WTC11 (cell line): ENCODE measurements around the gene PEX1. TPM values are rescaled to one million over a fixed set of nuclear protein-coding genes. Genes with fewer than 3 reads are reported as not detected.

Experiments
- ATAC-seq: fragments of 200-7000 bp; cut with Tn5 transposase; 2 replicates; pipeline ENCODE4 v1.10.0; 2021; ENCODE audit warnings: mild to moderate bottlenecking, moderate library complexity
- CTCF ChIA-PET: fragments of 300-600 bp; sonication (Branson Sonifier 250); formaldehyde crosslinking; loops from one replicate; lab custom pipeline; 2021; ENCODE audit warnings: antibody characterized with exemption; lab: Charles Lee
- POLR2A ChIA-PET: fragments of 350-600 bp; sonication (Branson Sonifier 250); formaldehyde crosslinking; loops from one replicate; lab custom pipeline; 2021; ENCODE audit warnings: antibody characterized with exemption; lab: Charles Lee
- DNase-seq: peaks from one replicate; pipeline ENCODE4 v3.0.0; 2021; ENCODE audit warnings: low spot score
- H3K27ac Mint-ChIP-seq: 2 replicates; pipeline ENCODE4 v1.8.0; 2021; ENCODE audit warnings: mixed read lengths
- H3K27me3 Mint-ChIP-seq: 2 replicates; pipeline ENCODE4 v1.8.0; 2021; ENCODE audit warnings: low read depth, mild to moderate bottlenecking, moderate library complexity, mixed read lengths
- H3K36me3 Mint-ChIP-seq: 2 replicates; pipeline ENCODE4 v1.8.0; 2021; ENCODE audit warnings: mixed read lengths
- H3K4me1 Mint-ChIP-seq: 2 replicates; pipeline ENCODE4 v1.8.0; 2022; ENCODE audit warnings: mixed read lengths
- H3K4me3 Mint-ChIP-seq: 2 replicates; pipeline ENCODE4 v1.8.0; 2021; ENCODE audit warnings: mild to moderate bottlenecking, moderate library complexity, mixed read lengths
- H3K9me3 Mint-ChIP-seq: 2 replicates; pipeline ENCODE4 v1.8.0; 2021; ENCODE audit warnings: mixed read lengths
- AR ChIP-seq: fragments of 250-450 bp; sonication (Bioruptor Pico); IDR thresholded peaks from 2 replicates; pipeline ENCODE4 v1.9.0; 2021; ENCODE audit warnings: mild to moderate bottlenecking
- CDX4 ChIP-seq: fragments of 250-450 bp; sonication (Bioruptor Pico); IDR thresholded peaks from 2 replicates; pipeline ENCODE4 v1.9.0; 2021; ENCODE audit warnings: moderate library complexity, mild to moderate bottlenecking, inconsistent platforms, borderline replicate concordance
- E2F5 ChIP-seq: sonication (generic); formaldehyde crosslinking; IDR thresholded peaks from 2 replicates; pipeline ENCODE4 v1.8.1; 2022; ENCODE audit warnings: mild to moderate bottlenecking, moderate library complexity, missing genetic modification reagents
- ESRRA ChIP-seq: sonication (generic); formaldehyde crosslinking; IDR thresholded peaks from 2 replicates; pipeline ENCODE4 v1.8.1; 2022; ENCODE audit warnings: mild to moderate bottlenecking, missing genetic modification reagents, borderline replicate concordance
- PRRX2 ChIP-seq: fragments of 250-450 bp; sonication (Bioruptor Pico); IDR thresholded peaks from 2 replicates; pipeline ENCODE4 v1.8.0; 2021; ENCODE audit warnings: mild to moderate bottlenecking
- RELA ChIP-seq: sonication (generic); formaldehyde crosslinking; IDR thresholded peaks from 2 replicates; pipeline ENCODE4 v1.8.1; 2022; ENCODE audit warnings: missing genetic modification reagents, mild to moderate bottlenecking, borderline replicate concordance
- SOX15 ChIP-seq: fragments of 250-450 bp; sonication (Bioruptor Pico); IDR thresholded peaks from 2 replicates; pipeline ENCODE4 v1.9.0; 2021; ENCODE audit warnings: mild to moderate bottlenecking
- SP1 ChIP-seq: sonication (generic); formaldehyde crosslinking; conservative IDR thresholded peaks from 2 replicates; pipeline ENCODE4 v1.8.1; 2022; ENCODE audit warnings: missing genetic modification reagents
- TCF7 ChIP-seq: sonication (generic); formaldehyde crosslinking; IDR thresholded peaks from 2 replicates; pipeline ENCODE4 v1.8.0; 2022; ENCODE audit warnings: mild to moderate bottlenecking, low read depth, missing genetic modification reagents, moderate library complexity
- TEAD1 ChIP-seq: sonication (generic); formaldehyde crosslinking; IDR thresholded peaks from 2 replicates; pipeline ENCODE4 v1.8.0; 2022; ENCODE audit warnings: mild to moderate bottlenecking, missing genetic modification reagents
- ZNF138 ChIP-seq: sonication (generic); formaldehyde crosslinking; conservative IDR thresholded peaks from 2 replicates; pipeline ENCODE4 v1.8.1; 2022; ENCODE audit warnings: mild to moderate bottlenecking, moderate library complexity, missing genetic modification reagents
- ZNF281 ChIP-seq: sonication (generic); formaldehyde crosslinking; IDR thresholded peaks from 2 replicates; pipeline ENCODE4 v1.8.0; 2023; ENCODE audit warnings: mild to moderate bottlenecking, missing genetic modification reagents
- total RNA-seq: library from RNA; stranded (reverse); gene quantifications from 3 replicates; pipeline ENCODE4 v1.2.3, GENCODE V29; 2021
- TF ChIP-seq, protein P1 (sequence below): sonication (generic); formaldehyde crosslinking; conservative IDR thresholded peaks from 2 replicates; pipeline ENCODE4 v1.8.1; 2022; ENCODE audit warnings: mild to moderate bottlenecking, missing genetic modification reagents
- TF ChIP-seq, protein P2 (sequence below): sonication (generic); formaldehyde crosslinking; IDR thresholded peaks from 2 replicates; pipeline ENCODE4 v1.8.1; 2022; ENCODE audit warnings: mild to moderate bottlenecking, missing genetic modification reagents, moderate library complexity, borderline replicate concordance

The PEX1 gene
- total RNA-seq, 1 experiment from 2014 or later: 24.9 TPM

GRCh38 chr7:92460510-92460909 is 67.8 kb downstream of the PEX1 start:
- TF ChIP-seq RELA: no peak
- no peak for TF ChIP-seq ZNF138 (CRISPR knock-in tag)
- no peak for TF ChIP-seq TCF7 (CRISPR knock-in tag)
- TF ChIP-seq E2F5 (CRISPR knock-in tag): no peak
- no peak for TF ChIP-seq CDX4 (CRISPR knock-in tag)
- no peak for TF ChIP-seq ESRRA (CRISPR knock-in tag)
- TF ChIP-seq, protein P1, sequence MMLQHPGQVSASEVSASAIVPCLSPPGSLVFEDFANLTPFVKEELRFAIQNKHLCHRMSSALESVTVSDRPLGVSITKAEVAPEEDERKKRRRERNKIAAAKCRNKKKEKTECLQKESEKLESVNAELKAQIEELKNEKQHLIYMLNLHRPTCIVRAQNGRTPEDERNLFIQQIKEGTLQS (CRISPR knock-in tag): no peak
- no peak for TF ChIP-seq TEAD1 (CRISPR knock-in tag)
- no peak for TF ChIP-seq PRRX2 (CRISPR knock-in tag)
- no peak for TF ChIP-seq SP1
- no peak for TF ChIP-seq AR (CRISPR knock-in tag)
- TF ChIP-seq, protein P2, sequence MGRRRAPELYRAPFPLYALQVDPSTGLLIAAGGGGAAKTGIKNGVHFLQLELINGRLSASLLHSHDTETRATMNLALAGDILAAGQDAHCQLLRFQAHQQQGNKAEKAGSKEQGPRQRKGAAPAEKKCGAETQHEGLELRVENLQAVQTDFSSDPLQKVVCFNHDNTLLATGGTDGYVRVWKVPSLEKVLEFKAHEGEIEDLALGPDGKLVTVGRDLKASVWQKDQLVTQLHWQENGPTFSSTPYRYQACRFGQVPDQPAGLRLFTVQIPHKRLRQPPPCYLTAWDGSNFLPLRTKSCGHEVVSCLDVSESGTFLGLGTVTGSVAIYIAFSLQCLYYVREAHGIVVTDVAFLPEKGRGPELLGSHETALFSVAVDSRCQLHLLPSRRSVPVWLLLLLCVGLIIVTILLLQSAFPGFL (CRISPR knock-in tag): no peak
- no peak for DNase-seq
- H3K27me3 Mint-ChIP-seq: no peaks in the 10 kb centered on the region
- POLR2A ChIA-PET: interaction anchor here (0.6 kb wide), 1 partner anchor 26 kb away, joined by 3 read pairs; no protein-coding TSS in a partner anchor
- H3K36me3 Mint-ChIP-seq: peaks cover 13% of the 10 kb centered on the region
- 0 out of 2 replicates have a peak overlapping the region, but pooled peaks have one; percentile 47 for H3K27ac Mint-ChIP-seq
- H3K9me3 Mint-ChIP-seq: no peaks in the 10 kb centered on the region
- H3K4me3 Mint-ChIP-seq: no peak overlapping the region
- 0 out of 2 replicates have a peak, but pooled peaks cover 3% of the 10 kb centered on the region for H3K4me1 Mint-ChIP-seq
- no peak for ATAC-seq
- CTCF ChIA-PET: interaction anchor here (0.7 to 2.7 kb wide), 13 partner anchors 13 to 580 kb away, joined by 3 to 42 read pairs (median 6); partner anchors contain the start of genes ANKIB1, CYP51A1, GATAD1 and KRIT1

GRCh38 chr7:92460109-92460508 is 68.2 kb downstream of the PEX1 start:
- Mint-ChIP-seq H3K36me3 (peaks cover 14% of the 10 kb centered on the region), H3K27me3 (no peaks in the 10 kb centered on the region), H3K27ac (peak overlapping the region; percentile 47; the same call in 1 of the 2 replicates), H3K4me1 (0 out of 2 replicates have a peak, but pooled peaks cover 3% of the 10 kb centered on the region), H3K4me3 (no peak overlapping the region), H3K9me3 (no peaks in the 10 kb centered on the region)
- DNase-seq (no peak), ATAC-seq (no peak)
- ChIA-PET CTCF (interaction anchor here (1.0 to 2.7 kb wide), 8 partner anchors 13 to 580 kb away, joined by 3 to 42 read pairs (median 9); partner anchors contain the start of genes ANKIB1, CYP51A1, GATAD1 and KRIT1), POLR2A (no interaction called here)
- no peak for TF ChIP-seq SOX15 (CRISPR knock-in tag)
- no peak for TF ChIP-seq ZNF281 (CRISPR knock-in tag)
